SK-N-SH (cell line): ENCODE data around the gene FZD7. TPM values are rescaled to one million over a fixed set of nuclear protein-coding genes. Genes with fewer than 3 reads are reported as not detected.

ENCODE experiments used
- CTCF ChIA-PET: fragments of 300-600, 350-600 bp; formaldehyde crosslinking; extraction: SDS; loops from one replicate; lab custom pipeline; 2021; lab: Yijun Ruan, JAX
- POLR2A ChIA-PET: fragments of 350-600 bp; sonication (Branson Sonifier 250); formaldehyde crosslinking; extraction: SDS; loops from one replicate; lab custom pipeline; 2020; ENCODE audit warnings: antibody characterized with exemption, inconsistent platforms; lab: Yijun Ruan, JAX
- DNase-seq: peaks from one replicate; pipeline ENCODE4 v3.0.0; 2012
- H2AFZ ChIP-seq: fragments of 200-600 bp; sonication (generic); 2 replicates; pipeline ENCODE4 v1.8.1; 2016; ENCODE audit warnings: antibody characterized with exemption, mild to moderate bottlenecking, low read depth
- H3F3A ChIP-seq: fragments of 200-600 bp; sonication (generic); replicated peaks from 2 replicates; pipeline ENCODE3; 2016; ENCODE audit warnings: antibody characterized with exemption, mild to moderate bottlenecking; ENCODE audit not compliant: insufficient read depth
- H3K27ac ChIP-seq, 2 experiments: fragments of 200-500 bp in 1 of 2; fragments of 200-600 bp in 1 of 2; sonication (Bioruptor generic) in 1 of 2; sonication (generic), shearing (Covaris generic) in 1 of 2; 2 replicates each; pipeline versions ENCODE4 v1.5.1 to v1.6.1; 2014 to 2016; ENCODE audit warnings: low read depth in 2 of 2, inconsistent platforms in 1 of 2, low read length in 1 of 2, mild to moderate bottlenecking in 1 of 2, mixed read lengths in 1 of 2
- H3K27me3 ChIP-seq: fragments of 200-600 bp; sonication (generic), shearing (Covaris generic); 2 replicates; pipeline ENCODE4 v1.6.1; 2016; ENCODE audit warnings: mixed run types; ENCODE audit not compliant: insufficient read depth
- H3K36me3 ChIP-seq, 2 experiments: fragments of 200-500 bp in 1 of 2; fragments of 200-600 bp in 1 of 2; sonication (Bioruptor generic) in 1 of 2; sonication (generic) in 1 of 2; replicated peaks in 1 of 2; 2 replicates each; pipeline versions ENCODE3 to v1.5.1; 2014 to 2016; ENCODE audit warnings: low read length in 1 of 2, mild to moderate bottlenecking in 1 of 2; ENCODE audit not compliant: insufficient read depth in 2 of 2, control insufficient read depth in 1 of 2
- H3K4me1 ChIP-seq, 2 experiments: fragments of 200-500 bp in 1 of 2; fragments of 200-600 bp in 1 of 2; sonication (Bioruptor generic) in 1 of 2; sonication (generic), shearing (Covaris generic) in 1 of 2; 2 replicates each; pipeline versions ENCODE4 v1.5.1 to v1.6.1; 2014 to 2016; ENCODE audit warnings: low read depth in 1 of 2, low read length in 1 of 2, mixed run types in 1 of 2; ENCODE audit not compliant: insufficient read depth in 2 of 2, control insufficient read depth in 1 of 2
- H3K4me2 ChIP-seq: fragments of 200-600 bp; sonication (generic), shearing (Covaris generic); 2 replicates; pipeline ENCODE4 v1.6.1; 2017; ENCODE audit warnings: mixed run types
- H3K4me3 ChIP-seq, 2 experiments: fragments of 200-500 bp in 1 of 2; fragments of 200-600 bp in 1 of 2; sonication (Bioruptor generic) in 1 of 2; sonication (generic), shearing (Covaris generic) in 1 of 2; 2 replicates each; pipeline versions ENCODE4 v1.5.1 to v1.8.1; 2014 to 2016; ENCODE audit warnings: low read depth in 2 of 2, inconsistent platforms in 1 of 2, low read length in 1 of 2, mild to moderate bottlenecking in 1 of 2, mixed read lengths in 1 of 2, moderate library complexity in 1 of 2
- H3K79me2 ChIP-seq: fragments of 200-600 bp; sonication (generic); 2 replicates; pipeline ENCODE4 v1.8.1; 2017; ENCODE audit warnings: mild to moderate bottlenecking; ENCODE audit not compliant: insufficient read depth
- H3K9ac ChIP-seq: fragments of 200-600 bp; sonication (generic); 2 replicates; pipeline ENCODE4 v1.6.1; 2017; ENCODE audit warnings: mixed run types
- H3K9me2 ChIP-seq: fragments of 200-600 bp; sonication (generic); 2 replicates; pipeline ENCODE4 v1.6.1; 2017; ENCODE audit warnings: mixed run types
- H3K9me3 ChIP-seq: fragments of 200-600 bp; sonication (generic); 2 replicates; pipeline ENCODE4 v1.6.1; 2017; ENCODE audit warnings: mixed run types, mild to moderate bottlenecking, moderate library complexity
- H4K20me1 ChIP-seq: fragments of 200-600 bp; sonication (generic); 2 replicates; pipeline ENCODE4 v1.6.1; 2017; ENCODE audit warnings: mild to moderate bottlenecking, mixed run types; ENCODE audit not compliant: insufficient read depth
- CHD2 ChIP-seq: fragments of 150-350 bp; IDR thresholded peaks from 2 replicates; pipeline ENCODE4 v1.6.1; 2018; ENCODE audit warnings: low read length; ENCODE audit not compliant: partially characterized antibody
- ELF1 ChIP-seq: IDR thresholded peaks from 2 replicates; pipeline ENCODE4 v1.4.0; 2012
- FOXJ3 ChIP-seq: sonication (generic); formaldehyde crosslinking; IDR thresholded peaks from 2 replicates; pipeline ENCODE4 v1.5.1; 2020; ENCODE audit warnings: mild to moderate bottlenecking, missing genetic modification reagents
- FOXM1 ChIP-seq: IDR thresholded peaks from 2 replicates; pipeline ENCODE4 v1.4.0; 2012; ENCODE audit warnings: low read depth, mild to moderate bottlenecking
- JUND ChIP-seq: IDR thresholded peaks from 2 replicates; pipeline ENCODE4 v1.4.0; 2012
- MEF2A ChIP-seq: IDR thresholded peaks from 2 replicates; pipeline ENCODE4 v1.4.0; 2012; ENCODE audit warnings: low read depth, borderline replicate concordance
- MXI1 ChIP-seq: IDR thresholded peaks from 2 replicates; pipeline ENCODE4 v1.6.1; 2012; ENCODE audit warnings: mild to moderate bottlenecking, low read depth, low read length, improper control_type of control experiment
- NFIC ChIP-seq: IDR thresholded peaks from 2 replicates; pipeline ENCODE4 v1.4.0; 2012; ENCODE audit warnings: borderline replicate concordance
- NRF1 ChIP-seq: IDR thresholded peaks from 2 replicates; pipeline ENCODE4 v1.6.1; 2012; ENCODE audit warnings: low read depth, mild to moderate bottlenecking, low read length
- POLR2AphosphoS5 ChIP-seq: IDR thresholded peaks from 2 replicates; pipeline ENCODE4 v1.6.1; 2012; ENCODE audit warnings: low read depth, low read length
- RCOR1 ChIP-seq: fragments of 150-350 bp; IDR thresholded peaks from 2 replicates; pipeline ENCODE4 v1.6.1; 2017; ENCODE audit warnings: antibody characterized with exemption, low read length
- RFX5 ChIP-seq: IDR thresholded peaks from 2 replicates; pipeline ENCODE4 v1.6.1; 2012; ENCODE audit warnings: mild to moderate bottlenecking, improper control_type of control experiment, low read length
- TCF12 ChIP-seq: IDR thresholded peaks from 2 replicates; pipeline ENCODE4 v1.4.0; 2012
- TEAD4 ChIP-seq: IDR thresholded peaks from 2 replicates; pipeline ENCODE4 v1.4.0; 2012; ENCODE audit warnings: mild to moderate bottlenecking, borderline replicate concordance; ENCODE audit not compliant: insufficient read depth
- WGBS: methylation state at CpG from one replicate; pipeline ENCODE4 v1.1.6; 2017; ENCODE audit warnings: low lambda C conversion rate; 5-methylcytosine and 5-hydroxymethylcytosine counted together
- polyA plus RNA-seq, 3 experiments: library from polyadenylated mRNA; depleted of rRNA; stranded (reverse); fragments of >200 nt; gene quantifications; 2 replicates each; pipeline ENCODE4 v1.2.3, GENCODE V29; 2012
- TF ChIP-seq, protein P1 (sequence below): IDR thresholded peaks from 2 replicates; pipeline ENCODE4 v1.6.1; 2012; ENCODE audit warnings: mild to moderate bottlenecking, low read depth, low read length, moderate library complexity
- TF ChIP-seq, protein P2 (sequence below): IDR thresholded peaks from 2 replicates; pipeline ENCODE4 v1.4.0; 2012; ENCODE audit warnings: low read depth, borderline replicate concordance
- TF ChIP-seq, protein P3 (sequence below): fragments of 200-600 bp; sonication (generic); IDR thresholded peaks from 2 replicates; pipeline ENCODE4 v1.6.1; 2017; ENCODE audit warnings: antibody characterized with exemption, mild to moderate bottlenecking, moderate library complexity

Gene FZD7
- polyA plus RNA-seq, 1 of the 3 experiments (the other 2 are of a cell fraction), result 19.7 TPM

DNA sequence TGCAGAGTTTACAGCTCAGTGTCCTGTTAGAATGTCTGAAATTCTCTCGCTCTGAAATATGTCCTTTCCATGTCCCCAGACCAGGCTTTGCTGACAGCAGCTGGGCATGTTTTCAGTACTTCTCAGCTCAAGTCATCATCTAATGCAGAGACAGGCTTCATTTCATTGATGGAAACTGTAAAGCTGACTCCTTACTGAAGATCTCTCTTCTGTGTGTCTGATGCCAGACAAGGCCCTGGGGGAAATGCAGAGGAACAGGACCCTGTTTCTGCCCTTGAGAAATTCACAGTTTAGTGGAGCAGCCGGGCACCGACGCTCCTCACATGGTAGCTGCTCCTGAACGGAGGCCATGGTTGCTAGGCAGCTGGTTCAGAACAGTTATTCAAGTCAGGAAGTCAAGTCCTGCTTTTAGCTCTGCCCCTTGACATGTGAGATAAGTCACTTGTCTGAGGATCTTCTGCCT, 24.6 kb upstream of the FZD7 start:
- POLR2A ChIA-PET, result interaction anchor here (0.6 to 1.1 kb wide), 2 partner anchors 9 to 12 kb away, joined by 3 to 5 read pairs; no protein-coding TSS in a partner anchor
- Histone ChIP-seq H4K20me1 (no peaks in the 10 kb centered on the region), H3K9me2 (no peaks in the 10 kb centered on the region), H3K9ac (no peak overlapping the region), H3K4me3 (no peak overlapping the region), H2AFZ (no peak overlapping the region), H3K4me1 (peaks cover 1 to 27% of the 10 kb centered on the region in 2 experiments; a peak in 2 of 4 replicates), H3K9me3 (no peaks in the 10 kb centered on the region), H3F3A (no peaks in the 10 kb centered on the region), H3K4me2 (no peak overlapping the region), H3K79me2 (no peaks in the 10 kb centered on the region), H3K27ac (peak overlapping the region in 1 of 2 experiments; percentile 89; a peak in 2 of 4 replicates), H3K27me3 (no peaks in the 10 kb centered on the region), H3K36me3 (no peaks in the 10 kb centered on the region)
- CTCF ChIA-PET, result interaction anchor here (0.9 to 2.1 kb wide), 3 partner anchors 9 to 148 kb away, joined by 3 to 11 read pairs (median 5); no protein-coding TSS in a partner anchor
- 62% methylated on average over 5 of the region's 5 CpGs for WGBS
- peak; percentile 27 for TF ChIP-seq CHD2
- TF ChIP-seq, protein P1, sequence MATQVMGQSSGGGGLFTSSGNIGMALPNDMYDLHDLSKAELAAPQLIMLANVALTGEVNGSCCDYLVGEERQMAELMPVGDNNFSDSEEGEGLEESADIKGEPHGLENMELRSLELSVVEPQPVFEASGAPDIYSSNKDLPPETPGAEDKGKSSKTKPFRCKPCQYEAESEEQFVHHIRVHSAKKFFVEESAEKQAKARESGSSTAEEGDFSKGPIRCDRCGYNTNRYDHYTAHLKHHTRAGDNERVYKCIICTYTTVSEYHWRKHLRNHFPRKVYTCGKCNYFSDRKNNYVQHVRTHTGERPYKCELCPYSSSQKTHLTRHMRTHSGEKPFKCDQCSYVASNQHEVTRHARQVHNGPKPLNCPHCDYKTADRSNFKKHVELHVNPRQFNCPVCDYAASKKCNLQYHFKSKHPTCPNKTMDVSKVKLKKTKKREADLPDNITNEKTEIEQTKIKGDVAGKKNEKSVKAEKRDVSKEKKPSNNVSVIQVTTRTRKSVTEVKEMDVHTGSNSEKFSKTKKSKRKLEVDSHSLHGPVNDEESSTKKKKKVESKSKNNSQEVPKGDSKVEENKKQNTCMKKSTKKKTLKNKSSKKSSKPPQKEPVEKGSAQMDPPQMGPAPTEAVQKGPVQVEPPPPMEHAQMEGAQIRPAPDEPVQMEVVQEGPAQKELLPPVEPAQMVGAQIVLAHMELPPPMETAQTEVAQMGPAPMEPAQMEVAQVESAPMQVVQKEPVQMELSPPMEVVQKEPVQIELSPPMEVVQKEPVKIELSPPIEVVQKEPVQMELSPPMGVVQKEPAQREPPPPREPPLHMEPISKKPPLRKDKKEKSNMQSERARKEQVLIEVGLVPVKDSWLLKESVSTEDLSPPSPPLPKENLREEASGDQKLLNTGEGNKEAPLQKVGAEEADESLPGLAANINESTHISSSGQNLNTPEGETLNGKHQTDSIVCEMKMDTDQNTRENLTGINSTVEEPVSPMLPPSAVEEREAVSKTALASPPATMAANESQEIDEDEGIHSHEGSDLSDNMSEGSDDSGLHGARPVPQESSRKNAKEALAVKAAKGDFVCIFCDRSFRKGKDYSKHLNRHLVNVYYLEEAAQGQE, result no peak
- peak; percentile 52 for DNase-seq

DNA sequence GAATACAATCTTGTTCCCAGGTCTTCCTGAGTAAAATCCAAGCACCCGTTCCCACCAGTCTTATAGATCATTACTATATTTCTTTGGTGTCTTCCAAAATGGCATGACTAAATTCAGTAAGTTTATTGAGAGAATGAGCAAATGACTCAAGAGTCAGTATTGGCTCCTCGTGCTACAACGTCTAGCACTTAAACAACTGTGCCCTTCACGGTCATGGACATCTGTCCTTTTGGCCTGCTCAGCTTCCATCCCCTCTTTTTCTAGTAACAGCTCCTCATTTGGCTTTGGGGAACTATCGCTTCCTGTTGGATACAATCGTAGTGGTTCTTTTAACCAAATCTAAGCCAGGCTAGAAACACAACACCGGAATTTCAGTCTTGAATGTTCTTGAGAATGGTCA, 24.1 kb upstream of the FZD7 start:
- ChIA-PET POLR2A (interaction anchor here (1.1 kb wide), 1 partner anchor 13 kb away, joined by 3 read pairs; no protein-coding TSS in a partner anchor), CTCF (interaction anchor here (2.1 kb wide), 1 partner anchor 149 kb away, joined by 11 read pairs; no protein-coding TSS in a partner anchor)
- no peaks in the 10 kb centered on the region for H3K36me3 ChIP-seq
- H4K20me1 ChIP-seq, result no peaks in the 10 kb centered on the region
- H3K9ac ChIP-seq, result no peak overlapping the region
- no peaks in the 10 kb centered on the region for H3K9me3 ChIP-seq
- no peak overlapping the region for H3K4me2 ChIP-seq
- H3K4me3 ChIP-seq, result no peak overlapping the region
- H2AFZ ChIP-seq, result no peak overlapping the region
- peaks cover 6 to 31% of the 10 kb centered on the region in 2 experiments; a peak in 3 of 4 replicates for H3K4me1 ChIP-seq
- peak overlapping the region in 1 of 2 experiments; percentile 89; a peak in 2 of 4 replicates for H3K27ac ChIP-seq
- H3K79me2 ChIP-seq, result no peaks in the 10 kb centered on the region
- H3F3A ChIP-seq, result peaks cover 2% of the 10 kb centered on the region
- H3K9me2 ChIP-seq, result no peaks in the 10 kb centered on the region
- no peaks in the 10 kb centered on the region for H3K27me3 ChIP-seq
- 92% methylated on average over 7 of the region's 7 CpGs for WGBS
- no peak for DNase-seq
- no peak for TF ChIP-seq TEAD4
- TF ChIP-seq MXI1, result no peak
- no peak for TF ChIP-seq NFIC
- TF ChIP-seq TCF12, result no peak
- no peak for TF ChIP-seq MEF2A
- TF ChIP-seq JUND, result no peak
- TF ChIP-seq FOXJ3, result no peak
- no peak for TF ChIP-seq FOXM1
- no peak for TF ChIP-seq ELF1
- no peak for TF ChIP-seq RCOR1
- TF ChIP-seq, protein P2, sequence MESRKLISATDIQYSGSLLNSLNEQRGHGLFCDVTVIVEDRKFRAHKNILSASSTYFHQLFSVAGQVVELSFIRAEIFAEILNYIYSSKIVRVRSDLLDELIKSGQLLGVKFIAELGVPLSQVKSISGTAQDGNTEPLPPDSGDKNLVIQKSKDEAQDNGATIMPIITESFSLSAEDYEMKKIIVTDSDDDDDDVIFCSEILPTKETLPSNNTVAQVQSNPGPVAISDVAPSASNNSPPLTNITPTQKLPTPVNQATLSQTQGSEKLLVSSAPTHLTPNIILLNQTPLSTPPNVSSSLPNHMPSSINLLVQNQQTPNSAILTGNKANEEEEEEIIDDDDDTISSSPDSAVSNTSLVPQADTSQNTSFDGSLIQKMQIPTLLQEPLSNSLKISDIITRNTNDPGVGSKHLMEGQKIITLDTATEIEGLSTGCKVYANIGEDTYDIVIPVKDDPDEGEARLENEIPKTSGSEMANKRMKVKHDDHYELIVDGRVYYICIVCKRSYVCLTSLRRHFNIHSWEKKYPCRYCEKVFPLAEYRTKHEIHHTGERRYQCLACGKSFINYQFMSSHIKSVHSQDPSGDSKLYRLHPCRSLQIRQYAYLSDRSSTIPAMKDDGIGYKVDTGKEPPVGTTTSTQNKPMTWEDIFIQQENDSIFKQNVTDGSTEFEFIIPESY, result no peak
- no peak for TF ChIP-seq NRF1
- no peak for TF ChIP-seq POLR2AphosphoS5
- TF ChIP-seq, protein P3, sequence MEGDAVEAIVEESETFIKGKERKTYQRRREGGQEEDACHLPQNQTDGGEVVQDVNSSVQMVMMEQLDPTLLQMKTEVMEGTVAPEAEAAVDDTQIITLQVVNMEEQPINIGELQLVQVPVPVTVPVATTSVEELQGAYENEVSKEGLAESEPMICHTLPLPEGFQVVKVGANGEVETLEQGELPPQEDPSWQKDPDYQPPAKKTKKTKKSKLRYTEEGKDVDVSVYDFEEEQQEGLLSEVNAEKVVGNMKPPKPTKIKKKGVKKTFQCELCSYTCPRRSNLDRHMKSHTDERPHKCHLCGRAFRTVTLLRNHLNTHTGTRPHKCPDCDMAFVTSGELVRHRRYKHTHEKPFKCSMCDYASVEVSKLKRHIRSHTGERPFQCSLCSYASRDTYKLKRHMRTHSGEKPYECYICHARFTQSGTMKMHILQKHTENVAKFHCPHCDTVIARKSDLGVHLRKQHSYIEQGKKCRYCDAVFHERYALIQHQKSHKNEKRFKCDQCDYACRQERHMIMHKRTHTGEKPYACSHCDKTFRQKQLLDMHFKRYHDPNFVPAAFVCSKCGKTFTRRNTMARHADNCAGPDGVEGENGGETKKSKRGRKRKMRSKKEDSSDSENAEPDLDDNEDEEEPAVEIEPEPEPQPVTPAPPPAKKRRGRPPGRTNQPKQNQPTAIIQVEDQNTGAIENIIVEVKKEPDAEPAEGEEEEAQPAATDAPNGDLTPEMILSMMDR, result no peak
- TF ChIP-seq, protein P1, result no peak
- no peak for TF ChIP-seq RFX5
